GM12874 (cell line): Measurements from ENCODE around the gene PPP6R2.

Source experiments
- CTCF ChIP-seq: IDR thresholded peaks from 2 replicates; pipeline ENCODE4 v1.5.1; 2011; ENCODE audit warnings: low read depth, mild to moderate bottlenecking, control low read depth, low read length, moderate library complexity; ENCODE audit not compliant: insufficient read depth

The PPP6R2 gene

GRCh38 chr22:50298937-50299784 is 44.0 kb upstream of the PPP6R2 start:
- TF ChIP-seq CTCF, result no peak

GRCh38 chr22:50299785-50300619 is 43.1 kb upstream of the PPP6R2 start:
- TF ChIP-seq CTCF, result no peak

GRCh38 chr22:50300620-50301257 is 42.4 kb upstream of the PPP6R2 start:
- no peak for TF ChIP-seq CTCF

- no peak for TF ChIP-seq CTCF
Measured at GRCh38 chr22:50301581-50301991, 41.5 kb upstream of the PPP6R2 start.

- TF ChIP-seq CTCF, result no peak
Measured at GRCh38 chr22:50302041-50302541, 41.0 kb upstream of the PPP6R2 start.

GRCh38 chr22:50302564-50302963 is 40.6 kb upstream of the PPP6R2 start:
- TF ChIP-seq CTCF, result no peak

GRCh38 chr22:50303515-50303847 is 39.6 kb upstream of the PPP6R2 start:
- TF ChIP-seq CTCF, result no peak
